NCI-H1694 treated with DMSO at 0.1 percent for 48 hours (cell line): ENCODE measurements around the gene MUC20.
"Not testable (repeated sequence)": the region's sequence is repeated elsewhere in the genome, so short reads cannot be mapped to it uniquely, and the experiment has no call there.

Experiments
- DNase-seq: peaks from one replicate; lab custom pipeline; 2025; lab: John Stamatoyannopoulos, UW

The MUC20 gene

GRCh38 chr3:195770841-195771645 is 50.3 kb downstream of the MUC20 start:
- DNase-seq, result not testable (repeated sequence)

- DNase-seq, result no peak
These were observed 51.0 kb downstream of the MUC20 start for GRCh38 chr3:195771646-195772300.

GRCh38 chr3:195773956-195774537 is 53.3 kb downstream of the MUC20 start:
- DNase-seq, result no peak

- peak; percentile 29 for DNase-seq
These were observed 54.1 kb downstream of the MUC20 start for GRCh38 chr3:195774917-195775316.

- DNase-seq, result no peak
These were observed 57.2 kb downstream of the MUC20 start for GRCh38 chr3:195777975-195778374.

- not testable (repeated sequence) for DNase-seq
These were observed 60.5 kb downstream of the MUC20 start for GRCh38 chr3:195781236-195781635.
